B cell (primary cell): ENCODE results near the gene ISOC2. TPM values are rescaled to one million over a fixed set of nuclear protein-coding genes. Genes with fewer than 3 reads are reported as not detected.
A peak's percentile ranks its signal among the peaks of the same experiment; 100 is the strongest.

Source experiments
- ATAC-seq: fragments of 200-7000 bp; cut with Tn5 transposase; one replicate; pipeline ENCODE4 v1.10.0; 2021; ENCODE audit warnings: low read depth, mild to moderate bottlenecking, moderate number of reproducible peaks, moderate library complexity
- CTCF ChIA-PET: fragments of 350-600 bp; sonication (Branson Sonifier 250); formaldehyde crosslinking; loops from one replicate; lab custom pipeline; 2021; ENCODE audit warnings: antibody characterized with exemption, inconsistent platforms; lab: Charles Lee
- POLR2A ChIA-PET: fragments of 350-600 bp; sonication (Branson Sonifier 250); formaldehyde crosslinking; loops from one replicate; lab custom pipeline; 2021; ENCODE audit warnings: antibody characterized with exemption; lab: Charles Lee
- DNase-seq: peaks from one replicate; pipeline ENCODE4 v3.0.0; 2013
- H2AFZ ChIP-seq: 2 replicates; pipeline ENCODE4 v1.6.1; 2012; ENCODE audit warnings: mild to moderate bottlenecking, low read depth, low read length; ENCODE audit not compliant: insufficient read depth, poor library complexity, severe bottlenecking
- H3K27ac ChIP-seq, 2 donors: 1 replicate in 1 of 2; 2 replicates in 1 of 2; pipeline ENCODE4 v1.5.1; 2012 to 2013; ENCODE audit warnings: low read length in 2 of 2, mild to moderate bottlenecking in 2 of 2, moderate library complexity in 1 of 2
- H3K27me3 ChIP-seq, 4 experiments: fragments of 200-600 bp in 1 of 4; sonication (generic) in 1 of 4; replicated peaks in 1 of 4; 1 replicate in 2 of 4; 2 replicates in 2 of 4; pipeline versions ENCODE4 v1.6.1 to v1.7.0; 2013 to 2016; ENCODE audit warnings: low read length in 3 of 4, mild to moderate bottlenecking in 2 of 4, mixed read lengths in 1 of 4, moderate library complexity in 1 of 4; ENCODE audit not compliant: insufficient read depth in 4 of 4, control insufficient read depth in 3 of 4; ENCODE audit errors: control extremely low read depth in 1 of 4
- H3K36me3 ChIP-seq, 2 experiments: replicated peaks in 1 of 2; 1 replicate in 1 of 2; 2 replicates in 1 of 2; pipeline versions ENCODE4 v1.6.1 to v1.7.1; 2013; ENCODE audit warnings: low read length in 1 of 2; ENCODE audit not compliant: insufficient read depth in 2 of 2, control insufficient read depth in 1 of 2; ENCODE audit errors: control extremely low read depth in 1 of 2, extremely low read depth in 1 of 2
- H3K4me1 ChIP-seq, 2 donors: fragments of 200-600 bp in 1 of 2; sonication (generic) in 1 of 2; 1 replicate in 1 of 2; 2 replicates in 1 of 2; pipeline versions ENCODE4 v1.5.1 to v1.6.1; 2013 to 2017; ENCODE audit warnings: low read length in 2 of 2; ENCODE audit not compliant: control insufficient read depth in 2 of 2, insufficient read depth in 2 of 2
- H3K4me2 ChIP-seq: replicated peaks from 2 replicates; pipeline ENCODE3; 2012; ENCODE audit warnings: mild to moderate bottlenecking, low read depth, low read length; ENCODE audit not compliant: poor library complexity, severe bottlenecking
- H3K4me3 ChIP-seq, 5 experiments: fragments of 200-600 bp in 1 of 5; sonication (generic) in 1 of 5; 1 replicate in 3 of 5; 2 replicates in 2 of 5; pipeline versions ENCODE4 v1.5.1 to v1.7.0; 2011 to 2016; ENCODE audit warnings: low read length in 4 of 5, mild to moderate bottlenecking in 4 of 5, low read depth in 2 of 5, control low read depth in 1 of 5, moderate library complexity in 1 of 5; ENCODE audit not compliant: insufficient read depth in 1 of 5; ENCODE audit errors: control extremely low read depth in 1 of 5, extremely low read depth in 1 of 5
- H3K79me2 ChIP-seq: fragments of 200-600 bp; sonication (generic); one replicate; pipeline ENCODE4 v1.6.0; 2016; ENCODE audit warnings: low read length; ENCODE audit not compliant: control insufficient read depth, insufficient read depth
- H3K9ac ChIP-seq: fragments of 200-600 bp; sonication (generic); 2 replicates; pipeline ENCODE4 v1.6.1; 2017; ENCODE audit warnings: mild to moderate bottlenecking, low read length, moderate library complexity
- H3K9me3 ChIP-seq, 3 donors: one replicate each; pipeline versions ENCODE4 v1.6.1 to v1.7.1; 2013; ENCODE audit warnings: low read length in 2 of 3; ENCODE audit not compliant: control insufficient read depth in 2 of 3, insufficient read depth in 1 of 3; ENCODE audit errors: control extremely low read depth in 1 of 3
- H4K20me1 ChIP-seq: 2 replicates; pipeline ENCODE4 v1.6.0; 2012; ENCODE audit warnings: mild to moderate bottlenecking, low read length; ENCODE audit not compliant: insufficient read depth, control insufficient read depth, poor library complexity, severe bottlenecking
- H3K27ac Mint-ChIP-seq: one replicate; pipeline ENCODE4 v1.8.0; 2021; ENCODE audit warnings: mixed read lengths
- H3K27me3 Mint-ChIP-seq: one replicate; pipeline ENCODE4 v1.8.0; 2021; ENCODE audit warnings: mixed read lengths
- H3K4me1 Mint-ChIP-seq: one replicate; pipeline ENCODE4 v1.8.0; 2021; ENCODE audit warnings: mixed read lengths
- H3K4me3 Mint-ChIP-seq: one replicate; pipeline ENCODE4 v1.8.0; 2021; ENCODE audit warnings: mixed read lengths
- H3K9me3 Mint-ChIP-seq: one replicate; pipeline ENCODE4 v1.8.0; 2022; ENCODE audit warnings: mixed read lengths; ENCODE audit not compliant: insufficient read depth
- EZH2 ChIP-seq: IDR thresholded peaks from 2 replicates; pipeline ENCODE4 v1.6.1; 2012; ENCODE audit warnings: borderline replicate concordance, low read depth, mild to moderate bottlenecking, moderate library complexity, low read length; ENCODE audit not compliant: insufficient read depth, poor library complexity, severe bottlenecking
- WGBS: methylation state at CpG from one replicate; pipeline ENCODE4 v1.1.5; 2013; ENCODE audit warnings: missing lambda C conversion rate; ENCODE audit not compliant: insufficient coverage; 5-methylcytosine and 5-hydroxymethylcytosine counted together
- intact Hi-C: fragments of 100-400 bp; cut with micrococcal nuclease; formaldehyde crosslinking; loops from one replicate; pipeline ENCODE4 v1.10.0; 2022
- polyA plus RNA-seq: library from polyadenylated mRNA; depleted of rRNA; stranded (reverse); fragments of >200 nt; gene quantifications from 2 replicates; pipeline ENCODE4 v1.2.3, GENCODE V29; 2012
- total RNA-seq, 2 donors: library from RNA; stranded (reverse); fragments of 120-200 nt in 1 of 2; gene quantifications; 1 replicate in 1 of 2; 2 replicates in 1 of 2; pipeline versions ENCODE4 v1.2.3 to v1.2.4, GENCODE V29; 2013 to 2022
- TF ChIP-seq, protein P1 (sequence below): fragments of 200-600 bp; IDR thresholded peaks from one replicate; pipeline ENCODE4 v1.8.0; 2022; ENCODE audit warnings: antibody characterized with exemption, mild to moderate bottlenecking

The ISOC2 gene
- total and polyA plus RNA-seq, 2 donors (not counting 1 experiment from before 2014, with no cell fraction given), result 10.0 to 27.6 TPM

DNA sequence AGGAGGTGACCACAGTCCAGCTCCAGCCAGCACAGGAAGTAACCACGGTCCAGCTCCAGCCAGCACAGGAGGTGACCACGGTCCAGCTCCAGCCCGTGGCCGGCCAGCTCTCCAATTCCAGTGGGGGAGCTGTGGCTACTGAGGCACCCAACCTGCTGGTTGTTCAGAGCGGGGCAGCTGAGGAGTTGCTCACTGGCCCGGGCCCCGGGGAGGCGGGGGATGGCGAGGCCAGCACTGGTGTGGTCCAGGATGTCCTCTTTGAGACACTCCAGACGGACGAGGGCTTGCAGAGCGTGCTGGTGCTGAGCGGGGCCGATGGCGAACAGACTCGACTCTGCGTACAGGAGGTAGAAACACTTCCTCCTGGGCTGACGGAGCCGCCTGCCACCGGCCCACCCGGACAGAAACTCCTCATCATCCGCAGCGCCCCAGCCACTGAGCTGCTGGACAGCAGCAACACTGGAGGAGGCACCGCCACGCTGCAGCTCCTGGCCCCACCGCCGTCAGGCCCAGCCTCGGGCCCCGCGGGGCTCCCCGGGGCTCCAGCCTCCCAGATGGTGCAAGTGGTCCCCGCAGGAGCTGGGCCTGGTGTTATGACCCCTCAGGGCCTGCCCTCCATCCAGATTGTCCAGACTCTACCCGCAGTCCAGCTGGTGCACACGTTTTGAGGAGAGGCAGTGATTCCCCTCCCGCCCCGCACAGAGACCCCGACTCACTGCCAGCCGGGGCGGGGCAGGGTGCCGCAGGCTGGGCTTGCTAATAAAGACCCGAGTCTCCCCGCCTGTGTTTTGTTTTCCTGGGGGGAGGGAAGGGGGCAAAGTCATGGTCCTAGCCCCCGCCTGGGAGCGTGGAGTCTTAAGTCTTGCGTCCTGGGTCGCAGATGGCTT lies 22.5 kb upstream of the ISOC2 start:
- no peak for TF ChIP-seq EZH2
- TF ChIP-seq, protein P1, sequence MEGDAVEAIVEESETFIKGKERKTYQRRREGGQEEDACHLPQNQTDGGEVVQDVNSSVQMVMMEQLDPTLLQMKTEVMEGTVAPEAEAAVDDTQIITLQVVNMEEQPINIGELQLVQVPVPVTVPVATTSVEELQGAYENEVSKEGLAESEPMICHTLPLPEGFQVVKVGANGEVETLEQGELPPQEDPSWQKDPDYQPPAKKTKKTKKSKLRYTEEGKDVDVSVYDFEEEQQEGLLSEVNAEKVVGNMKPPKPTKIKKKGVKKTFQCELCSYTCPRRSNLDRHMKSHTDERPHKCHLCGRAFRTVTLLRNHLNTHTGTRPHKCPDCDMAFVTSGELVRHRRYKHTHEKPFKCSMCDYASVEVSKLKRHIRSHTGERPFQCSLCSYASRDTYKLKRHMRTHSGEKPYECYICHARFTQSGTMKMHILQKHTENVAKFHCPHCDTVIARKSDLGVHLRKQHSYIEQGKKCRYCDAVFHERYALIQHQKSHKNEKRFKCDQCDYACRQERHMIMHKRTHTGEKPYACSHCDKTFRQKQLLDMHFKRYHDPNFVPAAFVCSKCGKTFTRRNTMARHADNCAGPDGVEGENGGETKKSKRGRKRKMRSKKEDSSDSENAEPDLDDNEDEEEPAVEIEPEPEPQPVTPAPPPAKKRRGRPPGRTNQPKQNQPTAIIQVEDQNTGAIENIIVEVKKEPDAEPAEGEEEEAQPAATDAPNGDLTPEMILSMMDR, result no peak
- peak overlapping the region; percentile 87 for H3K4me2 ChIP-seq
- H3K9me3 Mint-ChIP-seq, result no peaks in the 10 kb centered on the region
- H3K9ac ChIP-seq, result peak overlapping the region; percentile 68
- H3K9me3 ChIP-seq, result no peaks in the 10 kb centered on the region
- H3K36me3 ChIP-seq, result peaks cover 0 to 2% of the 10 kb centered on the region in 2 experiments
- peaks cover 18% of the 10 kb centered on the region for H3K79me2 ChIP-seq
- ATAC-seq (no peak), DNase-seq (no peak)
- WGBS, result 88% methylated on average over 44 of the region's 46 CpGs
- ChIA-PET POLR2A (no interaction called here), CTCF (interaction anchor here (2.8 kb wide), 1 partner anchor 20 kb away, joined by 15 read pairs; no protein-coding TSS in a partner anchor)
- no peak overlapping the region for H3K27ac Mint-ChIP-seq
- peak overlapping the region; percentile 60 for H2AFZ ChIP-seq
- no peaks in the 10 kb centered on the region for H3K27me3 Mint-ChIP-seq
- peak overlapping the region in 1 of 2 donors; percentile 70 for H3K27ac ChIP-seq
- peaks cover 29% of the 10 kb centered on the region for H4K20me1 ChIP-seq
- H3K4me1 ChIP-seq, result peaks cover 10 to 22% of the 10 kb centered on the region in 2 donors
- peaks cover 22% of the 10 kb centered on the region for H3K4me1 Mint-ChIP-seq
- intact Hi-C loops, result no loop called here
- no peaks in the 10 kb centered on the region for H3K27me3 ChIP-seq
- peak overlapping the region in 4 of 5 experiments; percentile 53 to 71 (median 62) for H3K4me3 ChIP-seq
- H3K4me3 Mint-ChIP-seq, result peak overlapping the region; percentile 82
